Measurements from ENCODE around the gene TNNI3. TPM values are rescaled to one million over a fixed set of nuclear protein-coding genes. Genes with fewer than 3 reads are reported as not detected.

TNNI3 gene
- total and polyA plus RNA-seq, 9 of the 15 experiments (the other 6 are each of a cell fraction or from before 2014, with no cell fraction given) = 4.7 to 158 (median 42.0) TPM

DNA sequence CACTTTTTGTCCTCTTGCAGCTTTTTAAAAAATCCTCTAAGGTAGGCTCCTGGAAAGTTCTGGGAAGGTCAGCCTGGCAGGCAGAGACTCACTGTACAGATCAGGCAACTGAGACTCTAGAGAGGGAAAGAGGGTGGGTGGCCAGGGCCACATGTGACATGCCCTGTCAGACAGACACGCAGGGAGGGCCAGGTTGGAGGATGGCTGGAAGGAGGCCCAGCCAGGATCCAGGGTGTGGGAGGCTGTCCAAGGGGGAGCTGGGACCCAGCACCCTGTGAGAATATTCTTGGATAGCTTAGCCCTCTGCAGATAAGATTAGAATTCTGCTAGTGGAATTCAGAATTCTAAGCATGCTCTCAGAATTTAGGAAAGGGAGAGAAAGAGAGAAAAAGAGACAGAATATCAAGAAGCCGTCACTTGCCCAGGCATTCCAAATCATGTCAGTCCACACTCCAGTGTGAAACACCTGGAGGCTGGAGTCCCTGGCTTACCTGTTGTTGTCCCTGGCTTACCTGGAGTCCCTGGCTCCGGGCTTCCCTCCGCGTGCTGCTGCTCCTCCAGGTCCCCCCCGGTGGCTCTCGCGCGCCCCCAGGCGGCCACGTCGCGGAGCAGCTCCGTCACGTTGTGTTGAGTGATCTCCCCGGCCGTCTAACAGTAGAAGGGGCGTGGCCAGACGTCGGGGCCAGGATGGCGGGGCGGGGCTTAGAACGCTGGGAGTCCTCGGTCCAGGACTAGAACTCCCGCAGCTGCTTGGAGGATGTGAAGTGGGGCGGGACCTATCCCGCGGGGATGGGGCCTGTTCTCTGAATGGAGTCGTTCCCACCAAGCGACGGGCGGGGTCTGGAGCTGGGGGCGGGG is 2.8 kb upstream of the TNNI3 start (continued):
- TF ChIP-seq USF1 (CRISPR knock-in tag; IDR thresholded peaks at IDR 0.05) = peak; percentile 60
- TF ChIP-seq U2AF1 (optimal IDR thresholded peaks at IDR 0.05; ENCODE audit: low read depth, low read length) = no peak
- TF ChIP-seq NFE2L1 (tag; IDR thresholded peaks at IDR 0.05; ENCODE audit: borderline replicate concordance, low read depth) = no peak
- peak; percentile 83 for TF ChIP-seq L3MBTL2 (IDR thresholded peaks at IDR 0.05)
- TF ChIP-seq NCOR1 (IDR thresholded peaks at IDR 0.05) = peak; percentile 35; the same call in 1 of the 2 replicates
- TF ChIP-seq ZNF75A (CRISPR knock-in tag; IDR thresholded peaks at IDR 0.05) = no peak
- no peak for TF ChIP-seq SIX5 (IDR thresholded peaks at IDR 0.05; ENCODE audit: borderline replicate concordance in 1 of 2, insufficient read depth in 1 of 2, low read depth in 1 of 2, low read length in 2 of 2)
- TF ChIP-seq KDM1A (IDR thresholded peaks at IDR 0.05) = 0 out of 4 replicates have a peak, but pooled peaks of 1 of the 2 experiments have one; percentile 20
- TF ChIP-seq GATA2 (CRISPR knock-in tag; IDR thresholded peaks at IDR 0.05) = no peak
- TF ChIP-seq KLF1 (tag; IDR thresholded peaks at IDR 0.05) = no peak
- TF ChIP-seq HNRNPLL (IDR thresholded peaks at IDR 0.05; ENCODE audit: low read depth, low read length, poor library complexity, severe bottlenecking) = peak; percentile 13
- TF ChIP-seq ATF7 (IDR thresholded peaks at IDR 0.05) = peak; percentile 74; the same call in 1 of the 2 replicates
